ENCODE results near the gene AUTS2.

DNA sequence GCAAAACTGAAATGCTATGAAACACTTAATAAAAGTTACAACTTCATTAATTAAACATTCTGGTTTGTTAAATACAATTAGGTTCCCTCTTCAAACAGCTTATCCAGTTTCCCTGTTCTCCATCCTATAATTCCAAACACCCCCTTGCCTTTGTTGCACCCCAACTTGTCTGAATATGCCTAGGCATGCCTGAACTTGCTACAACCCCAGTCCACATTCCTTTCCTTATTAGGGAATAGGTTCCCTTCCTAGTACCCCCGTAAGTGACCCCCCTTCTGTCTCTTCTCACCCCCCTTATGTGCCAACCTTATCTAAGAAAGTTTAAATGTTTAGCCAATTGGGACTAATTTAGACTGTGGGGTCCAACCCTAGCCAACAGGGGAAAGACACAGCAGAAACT is 1238.0 kb downstream of the AUTS2 start:
- TF ChIP-seq EZH2 (IDR thresholded peaks at IDR 0.05; ENCODE audit: borderline replicate concordance, low read depth, low read length, poor library complexity, severe bottlenecking), result no peak
- TF ChIP-seq, protein P1, sequence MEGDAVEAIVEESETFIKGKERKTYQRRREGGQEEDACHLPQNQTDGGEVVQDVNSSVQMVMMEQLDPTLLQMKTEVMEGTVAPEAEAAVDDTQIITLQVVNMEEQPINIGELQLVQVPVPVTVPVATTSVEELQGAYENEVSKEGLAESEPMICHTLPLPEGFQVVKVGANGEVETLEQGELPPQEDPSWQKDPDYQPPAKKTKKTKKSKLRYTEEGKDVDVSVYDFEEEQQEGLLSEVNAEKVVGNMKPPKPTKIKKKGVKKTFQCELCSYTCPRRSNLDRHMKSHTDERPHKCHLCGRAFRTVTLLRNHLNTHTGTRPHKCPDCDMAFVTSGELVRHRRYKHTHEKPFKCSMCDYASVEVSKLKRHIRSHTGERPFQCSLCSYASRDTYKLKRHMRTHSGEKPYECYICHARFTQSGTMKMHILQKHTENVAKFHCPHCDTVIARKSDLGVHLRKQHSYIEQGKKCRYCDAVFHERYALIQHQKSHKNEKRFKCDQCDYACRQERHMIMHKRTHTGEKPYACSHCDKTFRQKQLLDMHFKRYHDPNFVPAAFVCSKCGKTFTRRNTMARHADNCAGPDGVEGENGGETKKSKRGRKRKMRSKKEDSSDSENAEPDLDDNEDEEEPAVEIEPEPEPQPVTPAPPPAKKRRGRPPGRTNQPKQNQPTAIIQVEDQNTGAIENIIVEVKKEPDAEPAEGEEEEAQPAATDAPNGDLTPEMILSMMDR (conservative IDR thresholded peaks at IDR 0.05; ENCODE audit: low read depth, low read length), result no peak

All from A673 (cell line).